HG03520 (cell line): ENCODE data around the gene MPZL2.

Experiments
- ATAC-seq: cut with Tn5 transposase; IDR thresholded peaks from one replicate; pipeline ENCODE4 v1.9.1; 2021; ENCODE audit warnings: mild to moderate bottlenecking, moderate library complexity; ENCODE audit not compliant: unreplicated experiment

The MPZL2 gene

GRCh38 chr11:118243993-118244762 is 19.9 kb downstream of the MPZL2 start:
- no peak for ATAC-seq

GRCh38 chr11:118243161-118243560 is 20.9 kb downstream of the MPZL2 start:
- ATAC-seq = no peak

GRCh38 chr11:118241764-118242098 is 22.4 kb downstream of the MPZL2 start:
- no peak for ATAC-seq

- ATAC-seq = peak; percentile 90
Measured at GRCh38 chr11:118240999-118241763, 22.9 kb downstream of the MPZL2 start.

- no peak for ATAC-seq
Measured at GRCh38 chr11:118239509-118240205, 24.4 kb downstream of the MPZL2 start.

GRCh38 chr11:118238929-118239328 is 25.2 kb downstream of the MPZL2 start:
- no peak for ATAC-seq

- ATAC-seq = no peak
Measured at GRCh38 chr11:118238421-118238820, 25.7 kb downstream of the MPZL2 start.

GRCh38 chr11:118236170-118236569 is 27.9 kb downstream of the MPZL2 start:
- ATAC-seq = no peak

GRCh38 chr11:118234833-118235232 is 29.3 kb downstream of the MPZL2 start:
- no peak for ATAC-seq

- ATAC-seq = no peak
Measured at GRCh38 chr11:118233850-118234249, 30.2 kb downstream of the MPZL2 start.

GRCh38 chr11:118233377-118233776 is 30.7 kb downstream of the MPZL2 start:
- ATAC-seq = no peak

- no peak for ATAC-seq
Measured at GRCh38 chr11:118232659-118233058, 31.4 kb downstream of the MPZL2 start.

- no peak for ATAC-seq
Measured at GRCh38 chr11:118231461-118231860, 32.6 kb downstream of the MPZL2 start.

GRCh38 chr11:118230088-118230487 is 34.0 kb downstream of the MPZL2 start:
- ATAC-seq = no peak

- no peak for ATAC-seq
Measured at GRCh38 chr11:118229274-118229847, 34.7 kb downstream of the MPZL2 start.

GRCh38 chr11:118227865-118228785 is 36.0 kb downstream of the MPZL2 start:
- ATAC-seq = peak; percentile 50

GRCh38 chr11:118226781-118227180 is 37.3 kb downstream of the MPZL2 start:
- no peak for ATAC-seq

GRCh38 chr11:118226296-118226695 is 37.8 kb downstream of the MPZL2 start:
- ATAC-seq = no peak

- no peak for ATAC-seq
Measured at GRCh38 chr11:118224511-118225188, 39.4 kb downstream of the MPZL2 start, which contains the start of gene JAML. Gene JAML (minus strand): TSS chr11:118225011. CDS start chr11:118214866, 10,145 bp downstream.

- no peak for ATAC-seq
Measured at GRCh38 chr11:118223992-118224391, 40.1 kb downstream of the MPZL2 start.
